NCI-H2171 (cell line): Measurements from ENCODE around the gene MCM9.

Experiments used
- DNase-seq: peaks from one replicate; lab custom pipeline; 2025; lab: John Stamatoyannopoulos, UW

The MCM9 gene

GRCh38 chr6:118862443-118862842 is 72.5 kb downstream of the MCM9 start:
- no peak for DNase-seq

GRCh38 chr6:118860880-118861279 is 74.1 kb downstream of the MCM9 start:
- DNase-seq = no peak

- no peak for DNase-seq
Measured at GRCh38 chr6:118860363-118860762, 74.6 kb downstream of the MCM9 start.

GRCh38 chr6:118859517-118860064 is 75.4 kb downstream of the MCM9 start:
- DNase-seq = no peak

- DNase-seq = no peak
Measured at GRCh38 chr6:118856301-118856700, 78.7 kb downstream of the MCM9 start.

GRCh38 chr6:118853408-118853807 is 81.6 kb downstream of the MCM9 start:
- DNase-seq = no peak

GRCh38 chr6:118844915-118845314 is 90.0 kb downstream of the MCM9 start:
- no peak for DNase-seq

- no peak for DNase-seq
Measured at GRCh38 chr6:118843685-118844390, 91.1 kb downstream of the MCM9 start.

GRCh38 chr6:118830691-118831090 is 104.3 kb downstream of the MCM9 start:
- DNase-seq = no peak

- DNase-seq = no peak
Measured at GRCh38 chr6:118829817-118830478, 105.0 kb downstream of the MCM9 start.

- DNase-seq = no peak
Measured at GRCh38 chr6:118826096-118826495, 108.9 kb downstream of the MCM9 start.

- DNase-seq = no peak
Measured at GRCh38 chr6:118825661-118826060, 109.3 kb downstream of the MCM9 start.

- no peak for DNase-seq
Measured at GRCh38 chr6:118815495-118815894, 119.5 kb downstream of the MCM9 start.

- DNase-seq = no peak
Measured at GRCh38 chr6:118813775-118814174, 121.2 kb downstream of the MCM9 start.

GRCh38 chr6:118812970-118813369 is 122.0 kb downstream of the MCM9 start:
- no peak for DNase-seq

- DNase-seq = no peak
Measured at GRCh38 chr6:118810420-118811027, 124.4 kb downstream of the MCM9 start.

- DNase-seq = no peak
Measured at GRCh38 chr6:118808793-118809638, 125.9 kb downstream of the MCM9 start.

- no peak for DNase-seq
Measured at GRCh38 chr6:118804091-118804490, 130.9 kb downstream of the MCM9 start.

- DNase-seq = no peak
Measured at GRCh38 chr6:118801257-118801656, 133.7 kb downstream of the MCM9 start.

- peak; percentile 85 for DNase-seq
Measured at GRCh38 chr6:118800394-118801071, 134.4 kb downstream of the MCM9 start.

GRCh38 chr6:118799826-118800225 is 135.1 kb downstream of the MCM9 start:
- no peak for DNase-seq
